NCI-H69 (cell line): Measurements from ENCODE around the gene PNPLA1.

Source experiments
- DNase-seq: peaks from one replicate; lab custom pipeline; 2025; lab: John Stamatoyannopoulos, UW

PNPLA1 gene

DNA sequence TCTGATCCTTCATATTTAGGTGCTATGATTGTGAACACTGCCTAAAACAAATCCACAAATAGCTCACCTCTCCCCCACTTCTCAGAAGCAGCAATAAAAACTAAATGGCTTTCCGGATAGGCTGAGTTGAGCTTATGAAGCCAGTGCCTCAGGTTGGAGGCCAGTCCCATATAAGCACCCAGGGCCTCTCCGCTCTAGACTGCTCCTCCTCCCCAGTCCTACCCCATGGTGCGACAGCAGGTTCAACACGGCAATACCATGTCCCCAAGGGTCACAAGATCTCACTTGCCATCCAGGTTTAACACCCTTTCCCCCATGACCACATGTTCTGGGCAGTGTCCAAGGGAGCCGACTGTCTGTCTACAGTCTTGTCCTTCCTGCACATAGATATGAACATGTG is 46.1 kb downstream of the PNPLA1 start:
- DNase-seq = no peak

DNA sequence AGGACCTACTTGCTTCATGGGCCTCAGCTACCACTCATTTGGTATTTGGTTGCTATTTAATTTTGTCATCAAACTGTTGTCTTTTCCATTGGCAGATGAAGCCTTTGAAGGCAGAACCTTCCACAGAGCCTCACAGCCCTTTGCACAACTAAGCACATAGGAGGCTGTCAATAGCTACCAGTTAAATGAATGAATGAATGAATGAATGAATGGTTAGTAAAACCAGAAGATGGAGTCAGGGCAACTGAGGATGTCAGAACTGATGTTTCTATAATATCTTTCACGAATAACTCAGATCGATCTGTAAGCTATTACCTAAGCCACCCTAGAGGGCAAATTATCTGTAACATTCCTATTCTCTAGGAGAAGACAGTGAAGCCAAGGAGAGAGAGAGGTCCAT is 47.8 kb downstream of the PNPLA1 start:
- DNase-seq = no peak

DNA sequence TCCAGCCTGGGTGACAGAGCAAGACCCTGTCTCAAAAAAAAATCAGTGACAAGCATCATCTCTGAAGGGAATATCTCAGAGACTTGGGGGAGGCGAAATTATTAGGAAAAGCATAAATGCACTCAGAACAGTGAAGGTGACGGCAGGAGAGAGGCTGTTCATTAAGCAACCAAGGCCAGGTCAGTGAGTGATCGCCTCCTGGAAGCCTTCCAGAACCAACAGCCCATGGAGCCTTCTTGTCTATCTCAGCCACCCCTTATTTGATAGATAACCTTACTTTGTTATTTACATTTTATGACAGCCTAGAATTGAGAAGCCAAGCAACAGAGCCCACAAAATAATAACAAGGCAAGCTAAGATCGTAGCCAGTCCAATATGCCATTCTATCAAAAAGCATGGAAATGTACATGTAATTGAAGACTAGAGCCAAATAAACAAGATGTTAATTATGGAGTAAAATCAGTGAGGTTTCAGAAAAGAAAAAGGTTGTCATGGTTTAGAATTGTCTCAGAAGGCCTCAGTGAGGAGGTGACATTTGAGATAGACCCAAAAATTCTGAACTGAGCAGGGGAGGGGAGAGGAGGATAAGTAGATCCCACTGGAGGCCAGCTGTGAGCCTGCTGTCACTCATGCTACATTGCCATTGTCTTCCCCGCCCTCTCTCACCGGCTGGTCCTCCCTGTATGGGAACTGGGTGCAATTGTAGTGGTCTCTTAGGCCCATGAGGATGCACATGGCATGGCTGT is 49.0 kb downstream of the PNPLA1 start:
- DNase-seq = peak; percentile 68

DNA sequence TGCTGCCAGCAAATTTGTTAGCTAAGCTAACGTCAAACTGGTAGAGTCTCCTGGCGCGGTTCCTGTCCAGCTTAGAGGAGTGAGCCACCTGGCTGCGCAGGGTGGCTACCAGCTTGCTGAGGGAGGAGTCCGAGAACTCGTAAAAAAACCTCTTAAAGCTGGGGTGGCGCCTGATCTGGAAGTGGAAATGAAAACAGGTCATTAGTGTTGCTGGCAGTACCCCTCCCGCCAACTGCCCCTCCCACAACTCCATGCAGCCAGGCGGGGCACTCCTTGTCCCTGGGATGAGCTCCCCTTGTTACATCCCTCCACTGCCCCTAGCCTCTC is 49.5 kb downstream of the PNPLA1 start:
- DNase-seq = peak; percentile 98

DNA sequence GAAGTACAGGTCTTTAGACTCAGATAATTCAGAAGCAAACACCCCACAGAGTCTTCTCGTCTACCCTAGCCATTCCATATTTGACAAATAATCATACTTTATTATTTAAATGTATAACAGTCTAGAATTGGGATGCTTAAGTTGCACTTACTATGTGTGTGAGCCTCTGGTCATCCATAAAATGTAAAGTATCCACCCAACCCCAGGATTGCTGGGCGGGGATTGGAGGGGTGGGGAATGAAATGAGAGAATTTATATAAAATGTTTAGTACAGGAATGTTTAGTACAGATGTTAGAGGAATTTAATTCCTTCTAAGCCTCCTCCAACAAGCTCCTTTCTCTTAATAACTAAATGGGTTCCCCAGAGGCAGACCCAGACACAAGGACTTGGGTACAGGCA is 50.0 kb downstream of the PNPLA1 start:
- DNase-seq = no peak

DNA sequence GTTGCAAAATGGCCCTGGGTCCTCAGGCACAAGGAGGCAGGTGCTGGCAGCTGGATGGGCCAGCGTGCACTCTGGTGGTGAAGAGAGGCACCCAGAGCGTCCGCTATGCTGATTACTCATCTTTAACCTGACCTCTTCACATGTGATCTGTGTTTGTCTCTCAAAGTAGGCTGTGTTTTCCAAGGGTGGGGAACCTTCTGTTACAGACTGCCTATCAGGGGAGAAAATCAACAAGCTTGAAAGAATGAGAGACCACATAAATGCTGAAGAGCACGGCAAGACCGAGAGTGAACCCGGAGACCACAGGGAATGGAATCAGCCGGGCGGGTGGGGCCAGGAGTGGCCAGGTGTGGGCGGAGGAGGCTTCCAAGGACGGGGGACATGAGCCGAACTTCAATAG is 50.6 kb downstream of the PNPLA1 start:
- peak; percentile 78 for DNase-seq

DNA sequence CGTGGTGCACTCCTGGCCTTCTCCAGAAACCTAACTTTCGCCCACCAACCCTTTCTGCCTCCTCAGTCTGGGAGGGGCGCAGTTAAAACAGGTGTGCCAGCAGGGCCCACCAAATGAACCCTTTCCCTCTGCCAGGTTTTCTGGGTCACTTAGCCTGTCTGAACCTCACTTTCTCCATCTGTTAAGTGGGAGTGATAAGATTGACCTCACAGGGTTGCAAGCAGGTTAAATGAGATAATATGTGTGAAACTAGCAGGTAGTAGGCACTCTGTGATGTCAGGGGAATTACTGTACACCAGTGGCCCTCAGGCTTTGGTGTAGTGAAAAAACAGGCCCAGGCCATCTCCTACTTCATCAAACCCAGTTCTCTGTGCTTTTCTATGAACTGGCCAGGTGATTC is 52.7 kb downstream of the PNPLA1 start:
- DNase-seq = no peak

DNA sequence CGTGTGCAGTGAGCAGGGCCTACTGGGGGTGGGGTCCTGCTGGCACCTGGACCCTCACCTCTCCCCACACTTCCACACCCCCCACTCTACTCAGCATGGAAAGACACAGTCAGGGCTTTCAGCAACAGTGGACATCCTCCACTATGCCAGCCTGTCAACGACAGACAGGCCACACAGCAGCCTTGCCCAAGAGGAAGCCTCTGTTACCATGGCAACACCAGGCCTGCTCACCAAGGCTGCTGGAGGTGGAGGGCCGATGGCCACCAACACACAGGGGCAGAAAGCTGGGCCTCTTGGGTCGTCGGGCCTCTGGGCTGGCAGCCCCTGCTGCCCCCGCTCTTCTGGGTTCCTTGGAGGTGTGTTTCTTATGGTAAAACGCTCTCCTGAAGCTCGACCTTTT is 53.2 kb downstream of the PNPLA1 start:
- peak; percentile 65 for DNase-seq

DNA sequence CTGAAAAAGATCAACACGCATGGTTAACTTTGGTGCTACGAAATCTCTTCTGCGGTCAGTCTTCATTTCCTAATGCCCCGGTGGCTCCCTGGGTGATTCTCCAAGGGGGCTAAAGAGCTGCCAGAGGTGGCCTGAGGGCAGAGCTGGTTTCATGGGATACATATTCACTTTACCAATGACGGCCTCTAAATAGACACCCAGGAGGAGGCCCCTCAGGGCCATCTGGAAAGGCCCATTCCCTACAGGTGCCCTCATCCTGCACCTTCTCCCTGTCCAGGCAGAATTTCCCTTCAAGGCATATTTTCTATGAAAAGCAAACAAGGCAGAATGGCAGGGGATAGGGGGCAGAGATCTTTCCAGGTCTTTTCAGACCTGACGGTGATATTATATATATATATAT is 54.3 kb downstream of the PNPLA1 start:
- DNase-seq = peak; percentile 69

DNA sequence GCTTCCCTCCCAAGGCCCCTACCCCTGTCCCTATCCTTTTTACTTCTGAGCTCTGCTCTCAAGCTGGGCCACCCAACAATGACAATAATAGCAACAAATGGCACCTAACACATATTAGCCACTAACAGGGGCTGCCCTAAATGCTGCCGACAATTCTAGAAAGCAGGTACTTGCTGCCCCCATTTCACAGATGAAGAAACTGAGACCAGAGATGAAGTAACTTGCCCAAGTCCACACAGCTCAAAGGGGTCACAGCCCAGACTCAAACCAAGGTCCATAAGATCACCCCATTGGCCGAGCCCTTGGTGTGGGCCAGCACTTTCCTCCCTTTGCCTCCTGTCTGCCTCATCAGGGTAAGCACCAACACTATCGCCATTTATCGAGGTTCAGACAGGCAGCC is 54.9 kb downstream of the PNPLA1 start:
- no peak for DNase-seq

DNA sequence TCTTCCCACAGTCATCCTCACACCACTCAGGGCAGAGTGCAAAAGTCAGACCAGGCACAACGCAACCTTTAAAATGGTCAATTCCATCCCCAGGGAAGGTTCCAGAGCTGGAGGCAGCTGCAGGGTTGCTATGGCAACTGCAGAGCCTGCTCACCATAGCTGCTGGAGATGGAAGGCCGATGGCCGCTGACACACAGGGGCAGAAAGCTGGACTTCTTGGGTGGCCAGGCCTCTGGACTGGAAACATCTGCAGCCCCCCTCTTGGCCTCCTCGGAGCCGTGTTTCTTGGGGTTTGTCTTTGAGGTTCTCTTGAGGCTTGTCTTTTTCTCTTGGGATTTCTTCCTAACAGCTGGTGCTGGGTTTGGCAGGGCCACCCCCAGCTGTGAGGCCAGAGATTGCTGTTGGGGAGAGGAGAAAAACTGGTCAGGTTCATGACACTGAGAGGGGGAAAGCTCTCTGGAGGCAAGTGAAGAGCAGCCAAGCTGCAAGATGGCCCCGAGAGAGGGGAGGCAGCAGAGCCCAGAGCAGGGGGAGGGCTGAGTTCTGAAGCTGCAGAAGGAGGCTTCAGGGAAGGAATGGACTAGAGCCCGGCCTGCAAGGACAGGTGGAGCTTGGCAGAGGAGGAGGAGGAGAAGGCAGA is 56.6 kb downstream of the PNPLA1 start:
- DNase-seq = peak; percentile 64

DNA sequence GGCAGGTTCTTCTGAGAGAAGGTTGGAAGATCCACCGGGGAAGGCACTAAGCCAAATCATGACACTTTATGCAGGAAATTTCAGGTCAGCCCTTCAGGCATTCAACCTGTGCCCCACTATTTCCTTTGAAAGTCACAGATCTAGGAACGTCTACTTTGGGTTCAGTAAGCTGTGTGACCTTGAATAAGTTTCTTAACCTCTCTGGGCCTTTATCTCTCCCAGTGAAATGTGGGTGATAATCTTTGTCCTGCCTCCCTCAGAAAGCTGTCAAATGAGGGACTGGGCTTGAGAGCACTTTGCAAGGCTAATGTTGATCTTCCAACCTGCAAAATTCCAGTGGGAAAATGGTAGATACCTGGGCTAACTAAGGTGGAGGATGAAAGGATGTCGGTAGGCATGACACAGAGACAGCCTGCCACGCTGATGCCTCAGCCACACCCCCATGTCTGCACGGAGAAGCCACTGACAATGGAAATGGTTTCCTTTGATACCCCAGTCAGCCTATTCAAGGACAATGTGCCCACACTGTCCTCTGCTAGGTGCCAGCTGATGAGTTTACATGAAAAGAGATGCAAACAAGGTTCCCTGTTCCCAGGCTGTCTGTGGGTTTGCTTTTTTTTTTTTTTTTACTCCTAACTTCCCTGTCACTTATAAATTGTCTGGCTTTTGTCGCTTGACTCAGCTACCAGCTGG is 57.5 kb downstream of the PNPLA1 start:
- DNase-seq = peak; percentile 63

DNA sequence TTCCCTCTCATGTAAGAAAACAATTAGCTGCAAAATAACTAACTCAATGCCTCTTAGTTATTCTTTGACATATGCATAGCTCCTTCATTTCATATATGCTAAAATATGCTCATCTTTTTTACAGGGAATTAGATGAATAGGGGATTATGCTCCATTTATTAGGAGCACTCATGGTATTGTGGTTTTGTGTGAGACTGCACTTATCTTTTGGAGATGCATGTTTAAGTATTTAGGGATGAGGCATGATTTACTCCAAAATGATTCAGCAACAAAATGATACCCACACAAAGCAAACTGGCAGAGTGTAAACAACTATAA is 58.0 kb downstream of the PNPLA1 start:
- DNase-seq = no peak

DNA sequence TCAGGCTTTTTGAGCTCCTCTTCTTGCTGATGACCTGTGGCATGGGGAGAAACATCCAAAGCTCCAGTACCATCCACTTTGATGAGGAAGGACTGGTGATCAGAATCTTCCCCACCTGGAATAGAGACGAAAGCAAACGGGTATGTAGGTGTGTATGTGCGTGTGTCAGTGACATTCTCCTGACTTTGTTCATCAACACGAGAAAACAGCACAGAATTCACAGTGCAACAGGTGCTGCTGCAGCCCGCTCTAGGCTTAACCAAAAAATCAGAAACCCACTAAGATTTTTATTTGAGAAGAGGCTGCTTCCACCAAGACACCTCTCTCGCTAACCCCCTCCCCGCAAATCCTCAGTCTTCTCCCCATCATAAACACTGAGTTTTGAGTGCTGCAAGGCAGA is 58.7 kb downstream of the PNPLA1 start:
- no peak for DNase-seq

DNA sequence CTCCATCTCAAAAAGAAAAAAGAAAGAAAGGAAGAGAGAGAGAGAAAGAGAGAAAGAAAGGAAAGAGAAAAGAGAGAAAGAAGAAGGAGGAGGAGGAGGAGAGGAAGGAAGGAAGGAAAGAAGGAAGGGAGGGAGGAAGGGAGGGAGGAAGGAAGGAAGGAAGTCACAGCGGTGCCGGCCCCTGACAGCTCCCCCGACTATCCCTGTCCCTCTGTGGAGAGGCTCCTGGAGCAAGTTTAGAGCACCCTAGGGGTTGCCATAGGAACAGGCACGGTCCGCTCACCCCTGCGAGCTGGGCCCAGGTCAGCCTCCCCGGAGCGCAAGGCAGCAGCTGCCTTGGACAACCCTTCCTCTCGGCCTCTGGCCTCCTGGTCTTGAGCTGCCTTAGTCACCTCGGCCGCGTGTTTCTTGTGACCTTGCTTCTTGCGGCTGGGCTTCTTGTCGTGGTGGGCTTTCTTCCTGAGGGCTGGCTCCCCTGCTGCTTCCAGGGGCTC is 60.0 kb downstream of the PNPLA1 start:
- DNase-seq = no peak

DNA sequence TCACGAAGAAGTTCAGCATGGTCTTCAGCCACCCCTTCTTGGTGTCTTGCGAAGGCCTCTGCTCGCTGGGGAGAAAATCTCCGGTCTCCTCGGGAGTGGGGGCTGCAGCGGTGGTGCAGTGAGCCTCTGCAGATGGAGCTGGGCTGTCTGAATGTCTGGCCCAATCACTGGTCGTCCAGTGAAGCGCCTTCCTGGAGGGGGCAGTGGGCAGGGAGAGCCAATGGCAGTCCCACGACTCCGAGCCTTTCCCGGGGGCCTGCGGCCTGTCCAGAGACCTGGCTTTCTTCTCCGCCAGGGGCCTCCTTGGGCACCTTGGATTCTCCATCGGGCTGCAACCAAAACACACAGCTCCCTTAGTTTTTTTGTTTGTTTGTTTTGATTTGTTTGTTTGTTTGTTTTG is 60.5 kb downstream of the PNPLA1 start:
- no peak for DNase-seq

DNA sequence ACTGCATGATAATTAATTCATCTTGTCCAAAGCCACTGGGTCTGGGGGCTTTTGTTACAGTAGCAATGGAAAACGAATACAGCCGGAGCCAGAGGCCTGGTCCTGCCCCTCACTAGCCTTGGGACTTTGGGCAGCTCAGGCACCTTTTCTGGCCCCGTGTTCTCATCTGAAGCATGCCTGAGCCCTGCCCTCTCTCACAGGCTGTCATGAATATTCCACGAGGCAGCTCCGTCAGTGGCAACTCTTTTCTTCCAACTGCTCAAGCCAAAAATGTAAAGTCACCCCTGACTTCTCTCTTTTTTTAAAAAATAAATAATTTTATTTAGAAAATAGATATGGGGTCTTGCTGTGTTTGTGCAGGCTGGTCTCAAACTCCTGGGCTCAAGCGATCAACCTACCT is 61.5 kb downstream of the PNPLA1 start:
- no peak for DNase-seq

DNA sequence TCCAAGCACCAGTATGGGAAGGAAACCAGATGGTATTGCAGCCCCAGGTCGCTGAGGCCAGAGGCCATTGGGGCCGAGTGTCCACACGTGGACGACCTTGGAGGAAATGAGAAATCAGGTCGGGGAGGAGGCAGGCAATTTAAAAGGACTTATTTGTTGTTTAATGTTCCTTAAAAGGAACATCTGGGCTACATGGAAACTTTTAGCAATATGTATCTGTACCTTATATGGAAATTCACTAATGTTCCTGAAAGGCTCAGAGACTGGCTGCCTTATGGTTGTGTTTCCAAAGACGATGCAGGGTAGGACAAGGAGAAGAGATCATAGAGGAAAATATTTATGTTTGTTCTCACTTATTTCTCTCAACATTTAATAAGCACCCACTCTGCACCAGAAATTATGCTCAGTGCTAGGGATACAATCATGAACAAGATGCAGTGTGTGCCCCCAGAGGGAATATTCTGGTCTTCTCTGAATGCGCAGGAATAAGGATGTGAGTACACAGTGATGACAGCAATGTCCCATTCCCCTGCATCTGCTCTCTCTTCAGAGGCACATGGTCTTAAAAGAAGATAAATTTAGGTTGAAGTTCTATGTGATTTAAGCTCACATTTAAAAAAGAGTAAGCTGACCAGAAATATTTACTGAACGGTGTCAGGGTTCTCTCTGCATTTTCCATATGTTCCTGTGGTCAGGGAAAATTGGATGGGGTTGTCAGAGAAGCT is 63.5 kb downstream of the PNPLA1 start:
- no peak for DNase-seq

DNA sequence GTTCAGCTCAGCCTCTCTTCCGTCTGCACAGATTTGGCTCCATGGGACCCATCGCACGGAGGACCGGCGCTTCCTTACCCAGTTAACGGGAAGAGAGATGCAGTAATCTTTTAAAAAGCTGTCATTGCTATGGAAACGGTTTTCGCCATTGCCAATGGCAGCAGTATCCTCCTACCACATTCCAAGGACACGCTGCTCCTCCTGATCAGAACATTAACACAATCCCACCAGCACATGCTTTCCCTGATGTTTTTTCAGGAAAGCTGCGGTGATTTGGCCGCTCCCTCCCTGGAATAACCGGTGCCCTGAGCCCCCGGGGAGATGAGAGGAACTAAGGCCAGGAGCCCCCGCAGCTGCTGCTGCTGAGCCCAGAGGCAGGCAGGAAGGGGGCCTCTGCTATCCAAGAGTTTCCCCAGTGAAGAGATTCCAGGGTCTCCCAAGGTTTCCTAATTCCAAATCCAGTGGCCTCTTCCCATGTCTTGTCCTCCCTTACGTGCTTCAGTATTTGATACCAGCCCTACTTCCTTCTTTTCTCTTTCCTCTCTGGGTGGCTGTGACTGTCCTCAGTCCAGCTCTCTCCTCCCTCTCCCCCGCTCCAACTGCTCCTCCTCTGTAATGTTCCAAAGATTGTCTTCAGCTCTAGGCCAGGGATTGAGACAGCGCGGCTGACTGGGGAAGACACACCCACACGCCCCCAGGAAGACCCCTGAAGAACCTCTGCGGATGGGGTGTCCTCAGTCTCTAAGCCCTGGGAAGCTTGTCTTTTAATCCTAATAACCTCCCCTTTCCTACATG is 64.3 kb downstream of the PNPLA1 start:
- no peak for DNase-seq

DNA sequence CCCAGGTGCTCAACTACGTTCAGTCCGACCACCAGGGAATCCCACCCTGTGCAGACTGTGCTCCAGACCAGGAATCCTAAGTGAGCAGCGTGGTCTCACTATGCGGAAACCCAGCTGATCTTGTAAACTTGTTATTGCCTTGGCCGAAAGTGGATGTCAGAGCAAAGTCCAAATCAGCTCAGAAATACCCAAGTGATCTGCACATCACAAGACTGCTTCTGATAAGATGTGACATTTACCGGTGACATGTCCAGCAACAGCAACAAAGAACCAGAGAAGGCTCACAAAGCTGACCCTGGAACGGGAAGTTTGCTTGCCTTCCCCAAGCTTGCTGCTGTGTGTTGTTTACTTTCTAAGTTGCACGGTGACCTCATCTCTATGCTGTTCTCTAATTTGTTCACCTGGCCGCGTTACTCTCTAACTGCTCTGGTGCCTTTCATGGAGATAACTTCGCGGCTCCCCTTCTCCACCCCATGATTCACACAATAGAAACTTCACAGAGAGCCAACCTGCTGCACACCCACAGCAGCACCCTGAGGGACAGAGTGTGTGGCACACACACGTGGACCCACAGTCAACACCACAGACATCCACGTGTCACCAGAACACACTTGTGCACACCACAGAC is 65.1 kb downstream of the PNPLA1 start:
- DNase-seq = peak; percentile 71

DNA sequence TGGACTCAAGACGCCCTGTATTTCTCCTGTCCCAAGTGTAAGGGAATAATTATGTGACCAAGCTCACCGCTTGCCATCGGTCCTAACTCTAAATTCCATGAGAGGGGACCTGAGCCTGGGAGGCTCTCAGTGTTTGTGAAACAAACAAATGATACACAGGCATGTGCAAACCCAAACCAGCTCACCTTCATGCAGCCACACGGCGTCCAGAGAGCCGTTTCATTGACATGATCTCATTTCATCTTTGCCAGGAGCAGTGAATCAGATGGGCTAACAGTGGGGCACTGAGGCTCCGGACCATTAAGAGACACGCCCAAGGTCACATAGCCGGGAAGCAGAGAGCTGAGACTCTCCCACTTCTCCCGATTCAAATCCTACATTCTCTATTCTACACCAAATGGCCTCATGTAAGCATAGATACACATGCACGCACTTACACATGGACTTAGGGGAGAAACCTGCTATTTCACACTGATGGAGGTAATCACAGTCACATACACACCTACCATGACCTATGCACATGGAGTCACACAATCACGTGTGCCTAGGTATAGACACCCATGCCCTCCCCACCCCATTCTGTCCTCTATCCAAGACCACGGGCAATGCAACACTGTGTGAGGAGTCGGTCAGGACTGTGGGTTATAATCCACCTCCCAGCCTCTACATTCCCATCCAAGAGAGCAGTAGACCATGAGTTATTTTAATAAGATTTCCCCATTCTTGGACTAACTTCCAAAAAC is 65.8 kb downstream of the PNPLA1 start:
- no peak for DNase-seq
